Astrocyte (in vitro differentiated cells and primary cell): ENCODE data around the gene ETV4. TPM values are rescaled to one million over a fixed set of nuclear protein-coding genes. Genes with fewer than 3 reads are reported as not detected.

Experiments used
- DNase-seq: peaks from one replicate; pipeline ENCODE4 v3.0.0-alpha.2; 2010; ENCODE audit warnings: low read depth
- FAIRE-seq: peaks from 2 replicates; lab custom pipeline; 2011; peaks lifted over from hg19 to GRCh38; lab: Jason Lieb, UNC
- H2AFZ ChIP-seq: 2 replicates; pipeline ENCODE4 v1.6.0; 2012; ENCODE audit warnings: low read depth, low read length, inconsistent platforms
- H3K27ac ChIP-seq: 2 replicates; pipeline ENCODE4 v1.5.1; 2011; ENCODE audit warnings: low read depth, low read length, inconsistent platforms
- H3K27me3 ChIP-seq: 2 replicates; pipeline ENCODE4 v1.6.0; 2011; ENCODE audit warnings: low read length, inconsistent platforms; ENCODE audit not compliant: insufficient read depth
- H3K36me3 ChIP-seq: 2 replicates; pipeline ENCODE4 v1.5.1; 2011; ENCODE audit warnings: low read length, inconsistent platforms; ENCODE audit not compliant: insufficient read depth
- H3K4me1 ChIP-seq: 2 replicates; pipeline ENCODE4 v1.5.1; 2011; ENCODE audit warnings: low read length, inconsistent platforms; ENCODE audit not compliant: insufficient read depth
- H3K4me2 ChIP-seq: 2 replicates; pipeline ENCODE4 v1.6.0; 2012; ENCODE audit warnings: low read length, inconsistent platforms
- H3K4me3 ChIP-seq: 2 replicates; pipeline ENCODE4 v1.5.1; 2011; ENCODE audit warnings: low read depth, mild to moderate bottlenecking, low read length, inconsistent platforms; ENCODE audit not compliant: insufficient read depth
- H3K79me2 ChIP-seq: 2 replicates; pipeline ENCODE4 v1.6.0; 2012; ENCODE audit warnings: mild to moderate bottlenecking, low read length, inconsistent platforms; ENCODE audit not compliant: insufficient read depth
- H3K9ac ChIP-seq: 2 replicates; pipeline ENCODE4 v1.6.0; 2012; ENCODE audit warnings: mild to moderate bottlenecking, low read length, inconsistent platforms
- H3K9me3 ChIP-seq: 2 replicates; pipeline ENCODE4 v1.5.1; 2012; ENCODE audit warnings: low read depth, mild to moderate bottlenecking, low read length, inconsistent platforms; ENCODE audit not compliant: insufficient read depth
- H4K20me1 ChIP-seq: 2 replicates; pipeline ENCODE4 v1.6.0; 2012; ENCODE audit warnings: low read length, inconsistent platforms; ENCODE audit not compliant: insufficient read depth
- H3K27ac Mint-ChIP-seq: one replicate; pipeline ENCODE4 v1.8.0; 2021; ENCODE audit warnings: mild to moderate bottlenecking, mixed read lengths; ENCODE audit not compliant: unreplicated experiment
- H3K27me3 Mint-ChIP-seq: one replicate; pipeline ENCODE4 v1.8.0; 2021; ENCODE audit warnings: low read depth, mixed read lengths; ENCODE audit not compliant: unreplicated experiment
- H3K36me3 Mint-ChIP-seq: one replicate; pipeline ENCODE4 v1.8.0; 2021; ENCODE audit warnings: low read depth, mixed read lengths; ENCODE audit not compliant: unreplicated experiment
- H3K4me1 Mint-ChIP-seq: one replicate; pipeline ENCODE4 v1.8.0; 2021; ENCODE audit warnings: low read depth, mixed read lengths; ENCODE audit not compliant: unreplicated experiment
- H3K4me3 Mint-ChIP-seq: one replicate; pipeline ENCODE4 v1.8.0; 2021; ENCODE audit warnings: mild to moderate bottlenecking, moderate library complexity, mixed read lengths; ENCODE audit not compliant: unreplicated experiment
- H3K9me3 Mint-ChIP-seq: one replicate; pipeline ENCODE4 v1.8.0; 2021; ENCODE audit warnings: mild to moderate bottlenecking, mixed read lengths; ENCODE audit not compliant: unreplicated experiment
- EZH2 ChIP-seq: IDR thresholded peaks from 2 replicates; pipeline ENCODE4 v1.6.1; 2012; ENCODE audit warnings: mild to moderate bottlenecking, low read length, inconsistent platforms; ENCODE audit not compliant: insufficient read depth
- total RNA-seq: library from RNA; stranded (reverse); gene quantifications from 2 replicates; pipeline ENCODE4 v1.2.1, GENCODE V29; 2021
- TF ChIP-seq, protein P1 (sequence below): IDR thresholded peaks from 2 replicates; pipeline ENCODE4 v1.5.1; 2011; ENCODE audit warnings: low read depth, mild to moderate bottlenecking, inconsistent platforms, low read length, moderate library complexity; ENCODE audit not compliant: insufficient read depth

ETV4 gene
- total RNA-seq, 1 donor from 2014 or later: 11.4 TPM

DNA sequence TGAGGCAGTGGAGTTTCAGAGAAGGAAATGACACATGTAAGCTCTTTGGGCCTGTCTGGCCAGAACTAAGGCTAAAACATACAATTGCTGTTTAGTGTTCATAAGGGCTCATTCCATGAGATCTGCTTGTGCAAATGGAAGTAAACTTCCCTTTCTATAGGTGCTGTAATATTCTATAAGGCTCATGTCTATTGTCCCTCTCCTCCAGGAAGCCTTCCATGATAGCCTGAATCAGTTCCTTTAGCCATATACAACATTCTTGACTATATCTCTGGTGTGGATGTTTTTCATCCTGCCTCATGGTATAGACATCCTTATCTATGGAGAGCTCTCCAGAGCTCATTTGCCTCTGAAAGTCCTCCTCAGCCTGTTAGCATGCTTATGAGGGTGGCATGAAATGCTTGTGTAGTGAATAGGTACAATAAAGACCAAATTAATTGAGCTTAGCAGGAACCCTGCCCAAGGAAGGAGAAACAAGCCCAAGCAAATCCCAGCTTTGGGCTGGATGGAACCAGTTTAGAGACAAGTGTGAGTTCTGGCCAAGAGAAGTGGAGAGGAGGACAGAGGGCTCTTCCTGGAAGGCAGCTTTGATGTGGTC, 1.6 kb upstream of the ETV4 start:
- Mint-ChIP-seq H3K27me3 (peaks cover 38% of the 10 kb centered on the region), H3K27ac (no peak overlapping the region), H3K9me3 (no peaks in the 10 kb centered on the region), H3K4me1 (peaks cover 18% of the 10 kb centered on the region), H3K36me3 (no peaks in the 10 kb centered on the region), H3K4me3 (peak overlapping the region; percentile 29)
- Histone ChIP-seq H3K27ac (no peak overlapping the region), H3K27me3 (peaks cover 3% of the 10 kb centered on the region), H4K20me1 (no peaks in the 10 kb centered on the region), H3K4me3 (no peak overlapping the region), H3K4me1 (peaks cover 26% of the 10 kb centered on the region), H2AFZ (no peak overlapping the region), H3K36me3 (no peaks in the 10 kb centered on the region), H3K79me2 (no peaks in the 10 kb centered on the region), H3K9me3 (no peaks in the 10 kb centered on the region), H3K9ac (no peak overlapping the region), H3K4me2 (no peak overlapping the region)
- FAIRE-seq: no peak
- TF ChIP-seq EZH2: no peak
- TF ChIP-seq, protein P1, sequence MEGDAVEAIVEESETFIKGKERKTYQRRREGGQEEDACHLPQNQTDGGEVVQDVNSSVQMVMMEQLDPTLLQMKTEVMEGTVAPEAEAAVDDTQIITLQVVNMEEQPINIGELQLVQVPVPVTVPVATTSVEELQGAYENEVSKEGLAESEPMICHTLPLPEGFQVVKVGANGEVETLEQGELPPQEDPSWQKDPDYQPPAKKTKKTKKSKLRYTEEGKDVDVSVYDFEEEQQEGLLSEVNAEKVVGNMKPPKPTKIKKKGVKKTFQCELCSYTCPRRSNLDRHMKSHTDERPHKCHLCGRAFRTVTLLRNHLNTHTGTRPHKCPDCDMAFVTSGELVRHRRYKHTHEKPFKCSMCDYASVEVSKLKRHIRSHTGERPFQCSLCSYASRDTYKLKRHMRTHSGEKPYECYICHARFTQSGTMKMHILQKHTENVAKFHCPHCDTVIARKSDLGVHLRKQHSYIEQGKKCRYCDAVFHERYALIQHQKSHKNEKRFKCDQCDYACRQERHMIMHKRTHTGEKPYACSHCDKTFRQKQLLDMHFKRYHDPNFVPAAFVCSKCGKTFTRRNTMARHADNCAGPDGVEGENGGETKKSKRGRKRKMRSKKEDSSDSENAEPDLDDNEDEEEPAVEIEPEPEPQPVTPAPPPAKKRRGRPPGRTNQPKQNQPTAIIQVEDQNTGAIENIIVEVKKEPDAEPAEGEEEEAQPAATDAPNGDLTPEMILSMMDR: no peak
- no peak for DNase-seq

DNA sequence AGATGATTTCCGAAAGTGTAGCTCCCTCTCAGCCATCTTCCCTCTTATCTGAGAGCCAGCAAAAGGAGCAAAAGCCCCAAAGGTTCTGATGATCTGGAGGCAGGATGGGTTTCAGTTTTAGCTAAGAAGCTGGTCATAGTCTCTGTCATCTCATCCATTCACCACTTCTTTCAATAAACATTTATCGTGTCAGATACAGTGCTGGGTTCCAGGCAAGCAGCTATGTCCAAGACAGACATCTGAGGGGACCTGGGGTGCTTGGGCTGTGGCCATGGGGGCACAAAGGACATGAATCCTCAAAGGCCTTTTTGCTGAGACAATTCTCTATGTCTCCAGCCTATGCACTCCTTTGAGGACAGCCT, 1.0 kb upstream of the ETV4 start:
- Histone ChIP-seq H3K9me3 (no peaks in the 10 kb centered on the region), H3K4me3 (no peak overlapping the region), H3K36me3 (no peaks in the 10 kb centered on the region), H3K79me2 (peaks cover 4% of the 10 kb centered on the region), H3K9ac (peak overlapping the region; percentile 76), H3K4me1 (peaks cover 26% of the 10 kb centered on the region), H4K20me1 (no peaks in the 10 kb centered on the region), H3K4me2 (peak overlapping the region; percentile 90), H2AFZ (no peak overlapping the region), H3K27me3 (peaks cover 3% of the 10 kb centered on the region), H3K27ac (no peak overlapping the region)
- Mint-ChIP-seq H3K9me3 (no peaks in the 10 kb centered on the region), H3K27ac (no peak overlapping the region), H3K4me1 (peaks cover 18% of the 10 kb centered on the region), H3K36me3 (peaks cover 1% of the 10 kb centered on the region), H3K27me3 (peaks cover 39% of the 10 kb centered on the region), H3K4me3 (peak overlapping the region; percentile 85)
- TF ChIP-seq, protein P1: no peak
- no peak for TF ChIP-seq EZH2
- no peak for FAIRE-seq
- DNase-seq: no peak

DNA sequence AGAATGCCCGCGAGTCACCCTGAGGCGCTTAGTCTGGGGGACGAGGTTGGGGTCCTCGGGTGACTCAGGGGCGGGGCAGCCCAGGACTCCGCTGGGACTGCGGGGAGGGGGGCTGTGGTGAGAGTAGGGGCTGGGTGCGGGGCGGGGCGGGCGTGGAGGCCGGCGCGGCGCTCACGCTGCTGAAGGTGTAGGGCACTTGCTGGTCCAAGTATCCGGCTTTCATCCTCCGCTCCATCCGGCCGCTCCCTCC, 832 bp downstream of the ETV4 start:
- FAIRE-seq: no peak
- Histone ChIP-seq H3K4me2 (peak overlapping the region; percentile 90), H3K9me3 (no peaks in the 10 kb centered on the region), H3K36me3 (no peaks in the 10 kb centered on the region), H3K9ac (peak overlapping the region; percentile 90), H3K4me1 (peaks cover 26% of the 10 kb centered on the region), H2AFZ (peak overlapping the region; percentile 13), H3K27me3 (peaks cover 3% of the 10 kb centered on the region), H4K20me1 (no peaks in the 10 kb centered on the region), H3K27ac (peak overlapping the region; percentile 81), H3K4me3 (peak overlapping the region; percentile 78), H3K79me2 (peaks cover 5% of the 10 kb centered on the region)
- H3K4me1 Mint-ChIP-seq: peaks cover 24% of the 10 kb centered on the region
- H3K4me3 Mint-ChIP-seq: peak overlapping the region; percentile 88
- peak; percentile 20 for DNase-seq
- H3K27me3 Mint-ChIP-seq: peaks cover 38% of the 10 kb centered on the region
- H3K9me3 Mint-ChIP-seq: no peaks in the 10 kb centered on the region
- TF ChIP-seq EZH2: no peak
- TF ChIP-seq, protein P1: no peak
- peaks cover 1% of the 10 kb centered on the region for H3K36me3 Mint-ChIP-seq
- H3K27ac Mint-ChIP-seq: peak overlapping the region; percentile 96
